GM18517 (cell line): Measurements from ENCODE around the gene ODF2L.

ENCODE experiments used
- ATAC-seq: cut with Tn5 transposase; IDR thresholded peaks from one replicate; pipeline ENCODE4 v1.9.1; 2021; ENCODE audit warnings: mild to moderate bottlenecking, moderate library complexity; ENCODE audit not compliant: unreplicated experiment

Gene ODF2L

DNA sequence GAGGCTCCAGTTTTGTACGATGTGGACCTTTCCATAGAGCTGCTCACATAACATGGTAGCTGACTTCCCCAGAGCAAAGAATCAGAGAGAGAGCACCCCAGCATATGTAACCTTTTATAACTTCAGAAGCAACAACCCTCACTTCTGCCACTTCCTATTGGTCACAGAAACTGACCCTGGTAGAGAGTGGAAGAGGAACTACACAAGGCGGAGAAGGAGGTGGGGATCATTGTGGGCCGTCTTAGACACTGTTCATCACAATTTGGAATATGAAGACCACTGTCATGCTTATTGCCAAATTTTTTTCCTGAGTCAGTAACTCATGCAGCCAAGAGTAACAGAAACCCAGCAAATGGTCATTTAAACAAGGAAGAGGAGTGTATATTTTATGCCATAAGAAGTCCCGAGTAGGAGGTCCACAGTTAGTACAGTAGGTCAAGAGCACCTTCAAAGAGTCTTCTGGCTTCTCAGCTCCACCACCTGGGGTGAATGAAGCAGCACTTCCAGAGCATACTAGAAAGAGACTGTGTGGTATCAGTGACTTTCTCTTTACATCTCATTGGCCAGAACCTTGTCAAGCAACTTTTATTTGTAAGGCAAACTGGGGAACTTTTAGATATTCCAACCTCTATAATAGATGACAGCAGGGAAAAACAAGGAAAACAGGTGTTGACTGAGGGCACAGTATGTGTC, 71.8 kb downstream of the ODF2L start:
- ATAC-seq: no peak

DNA sequence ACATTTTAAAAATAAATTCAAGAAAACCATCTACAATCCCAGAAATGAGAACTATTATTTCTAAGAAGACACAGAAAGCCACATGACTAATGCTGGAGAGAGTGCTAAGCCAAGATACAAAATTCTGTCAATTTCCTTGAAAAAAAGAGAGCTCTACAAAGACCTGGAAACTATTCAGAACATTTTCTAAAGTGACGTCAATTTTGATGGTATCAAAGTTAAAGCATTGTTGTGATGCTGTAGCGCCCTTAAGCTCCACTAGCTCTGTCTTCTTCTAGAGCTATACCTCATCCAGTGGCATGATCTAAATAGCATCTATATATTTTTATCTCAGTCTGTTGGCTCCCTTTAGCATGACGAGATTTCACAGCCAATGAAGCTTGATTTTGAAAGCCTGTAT, 73.9 kb downstream of the ODF2L start:
- no peak for ATAC-seq

DNA sequence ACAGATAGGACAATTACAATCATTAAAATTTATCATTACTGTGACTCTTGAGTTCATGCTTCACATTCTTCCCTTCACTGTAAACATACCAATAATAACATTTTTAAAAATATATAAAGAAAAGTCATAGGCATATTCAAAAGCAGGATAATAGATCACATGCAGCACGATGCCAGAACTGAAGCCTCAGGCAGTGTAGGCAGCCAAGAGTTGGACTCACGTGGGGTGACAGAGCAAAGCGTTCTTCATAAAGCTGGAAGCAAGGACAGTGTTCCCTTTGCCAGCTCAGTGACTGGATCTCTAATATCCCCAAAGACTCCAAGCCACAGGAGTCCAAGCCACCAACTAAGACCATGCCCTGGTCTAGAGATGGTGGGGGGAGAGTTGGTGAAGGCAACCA, 77.7 kb downstream of the ODF2L start:
- ATAC-seq: no peak

DNA sequence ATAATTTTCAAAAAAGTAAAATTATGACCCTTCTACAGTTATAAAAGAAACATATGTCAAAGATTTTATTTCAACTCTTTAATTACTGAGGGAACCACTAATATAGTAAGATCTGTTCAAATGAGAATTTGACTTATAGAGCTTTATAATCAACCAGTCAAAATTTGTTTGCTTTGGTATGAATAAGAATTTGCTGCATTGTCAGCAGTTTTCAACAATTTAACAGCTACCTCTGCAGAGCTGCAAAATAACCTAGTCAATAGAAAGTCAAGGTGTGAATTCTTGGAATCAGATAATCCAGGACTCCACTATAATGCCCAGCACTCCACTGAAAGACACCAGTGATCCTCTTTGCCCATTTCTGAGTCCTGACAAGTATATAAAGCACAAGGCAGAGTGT, 78.2 kb downstream of the ODF2L start:
- ATAC-seq: no peak

DNA sequence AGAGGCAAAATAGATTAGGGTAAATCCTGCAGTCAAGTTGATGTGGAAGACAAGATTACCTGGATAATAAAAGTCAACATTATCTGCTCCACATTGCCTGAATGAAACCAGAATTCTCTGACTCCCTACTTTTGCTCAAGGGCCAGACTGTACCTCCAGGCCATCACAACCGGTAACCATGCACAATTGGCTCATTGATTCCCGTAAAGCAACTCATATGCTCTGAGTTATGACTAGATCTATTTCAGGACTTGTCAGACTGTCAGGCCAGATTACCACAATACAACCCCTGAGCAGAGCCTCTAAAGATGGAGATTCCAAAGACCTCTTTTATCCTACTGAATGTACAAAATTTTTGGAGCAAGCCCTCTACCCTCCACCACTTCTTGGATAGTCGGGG, 90.4 kb downstream of the ODF2L start:
- no peak for ATAC-seq

DNA sequence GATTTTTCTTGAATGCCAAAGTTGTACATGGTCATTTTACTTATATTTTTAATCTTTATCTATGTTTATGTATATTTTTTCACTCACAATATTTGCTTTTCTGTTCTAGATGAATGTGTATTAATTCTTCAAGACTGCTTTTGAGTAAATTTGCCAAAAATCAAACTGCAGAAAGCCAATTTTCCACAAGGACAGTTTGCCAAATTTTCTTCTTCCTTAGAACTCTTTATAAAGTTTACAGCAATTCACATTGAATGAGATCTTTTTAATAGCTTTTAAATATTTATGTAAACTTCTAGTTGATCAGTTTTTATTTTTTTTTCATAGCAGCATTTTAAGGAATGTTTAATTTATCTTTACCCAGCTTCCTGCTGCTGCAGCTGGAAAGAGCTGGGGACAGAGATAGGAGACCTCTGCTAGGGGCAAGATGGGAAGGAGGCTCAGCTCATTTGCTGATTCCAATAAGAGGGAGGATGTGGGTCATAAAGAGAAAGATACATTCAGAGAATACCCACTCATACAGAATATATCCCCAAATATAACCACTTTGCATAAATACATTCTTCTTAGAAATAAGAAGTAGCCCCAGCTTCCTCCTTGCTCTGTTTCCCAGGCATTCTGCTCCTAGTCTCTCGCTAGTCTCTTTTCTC, 93.0 kb downstream of the ODF2L start:
- no peak for ATAC-seq
